ENCODE measurements around the gene CHRNA4. TPM values are rescaled to one million over a fixed set of nuclear protein-coding genes. Genes with fewer than 3 reads are reported as not detected.

The CHRNA4 gene
- total and polyA plus RNA-seq, 10 of the 15 experiments (the other 5 are each of a cell fraction or from before 2014, with no cell fraction given), result 0.04 to 0.41 (median 0.06) TPM; not detected in 5

DNA sequence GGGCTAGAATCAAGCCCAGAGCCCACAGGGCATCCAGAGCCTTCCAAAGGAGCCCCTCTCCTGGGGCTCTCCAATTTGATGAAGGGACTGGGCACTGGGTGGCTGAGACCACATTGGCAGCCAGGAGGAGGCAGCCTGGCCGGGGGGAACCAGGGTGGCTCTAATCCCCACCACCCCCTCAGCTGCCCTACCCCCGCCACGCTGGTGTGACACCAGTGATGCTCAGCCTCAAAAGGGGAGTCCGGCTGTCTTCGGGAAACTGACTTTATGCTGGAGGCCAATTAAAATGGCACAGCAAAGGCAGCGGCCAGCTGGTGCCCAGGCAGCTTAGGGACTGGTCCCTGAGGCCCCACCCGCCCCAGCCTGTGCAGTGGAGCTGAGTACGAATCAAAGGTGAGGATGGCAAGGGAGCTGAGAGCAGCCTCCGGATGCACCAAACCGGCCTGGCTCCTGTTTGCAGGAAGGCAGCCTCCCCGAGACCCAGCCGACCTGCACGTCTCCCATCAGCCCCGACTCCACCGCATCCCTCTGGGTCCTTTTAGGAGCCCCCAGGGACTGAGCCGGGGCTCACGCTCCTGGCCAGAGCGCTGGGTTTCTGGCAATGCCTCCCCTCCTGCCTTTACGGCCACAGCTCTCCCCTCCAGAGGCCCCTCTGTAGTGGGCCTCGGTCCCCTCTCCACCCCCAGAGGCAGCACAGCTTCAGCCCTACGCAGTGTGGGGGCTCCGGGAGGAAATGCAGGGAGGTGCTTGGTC lies 28.5 kb downstream of the CHRNA4 start:
- intact Hi-C loops (cut with micrococcal nuclease; ENCODE audit: unreplicated experiment), result no loop called here
- no peak for DNase-seq (ENCODE audit: low read depth, low spot score)
- SMC1A ChIA-PET (ENCODE audit: uncharacterized antibody, unreplicated experiment), result no interaction called here
- peaks cover 2% of the 10 kb centered on the region; the same call in 2 of the 3 replicates for H3K9me3 ChIP-seq (replicated peaks; ENCODE audit: control insufficient read depth, insufficient read depth, low read length)
- no peaks in the 10 kb centered on the region for H3K79me2 ChIP-seq (ENCODE audit: control insufficient read depth, insufficient read depth, low read length)
- H3K36me3 ChIP-seq (ENCODE audit: control insufficient read depth in 2 of 2, insufficient read depth in 2 of 2, low read length in 1 of 2), result no peaks in the 10 kb centered on the region
- H3K4me2 ChIP-seq (ENCODE audit: control insufficient read depth, insufficient read depth), result no peak overlapping the region
- no peaks in the 10 kb centered on the region for H3K27me3 ChIP-seq (replicated peaks in 1 of 2; ENCODE audit: control insufficient read depth in 2 of 2, insufficient read depth in 2 of 2, low read length in 1 of 2)
- POLR2A ChIA-PET, result no interaction called here
- H3K4me1 ChIP-seq (ENCODE audit: control insufficient read depth, insufficient read depth, low read length), result no peaks in the 10 kb centered on the region
- CTCF ChIA-PET, result no interaction called here
- H4K20me1 ChIP-seq (ENCODE audit: control insufficient read depth, insufficient read depth), result no peaks in the 10 kb centered on the region
- TF ChIP-seq, protein P1, sequence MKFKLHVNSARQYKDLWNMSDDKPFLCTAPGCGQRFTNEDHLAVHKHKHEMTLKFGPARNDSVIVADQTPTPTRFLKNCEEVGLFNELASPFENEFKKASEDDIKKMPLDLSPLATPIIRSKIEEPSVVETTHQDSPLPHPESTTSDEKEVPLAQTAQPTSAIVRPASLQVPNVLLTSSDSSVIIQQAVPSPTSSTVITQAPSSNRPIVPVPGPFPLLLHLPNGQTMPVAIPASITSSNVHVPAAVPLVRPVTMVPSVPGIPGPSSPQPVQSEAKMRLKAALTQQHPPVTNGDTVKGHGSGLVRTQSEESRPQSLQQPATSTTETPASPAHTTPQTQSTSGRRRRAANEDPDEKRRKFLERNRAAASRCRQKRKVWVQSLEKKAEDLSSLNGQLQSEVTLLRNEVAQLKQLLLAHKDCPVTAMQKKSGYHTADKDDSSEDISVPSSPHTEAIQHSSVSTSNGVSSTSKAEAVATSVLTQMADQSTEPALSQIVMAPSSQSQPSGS (IDR thresholded peaks at IDR 0.05; ENCODE audit: low read length), result no peak
- TF ChIP-seq, protein P2, sequence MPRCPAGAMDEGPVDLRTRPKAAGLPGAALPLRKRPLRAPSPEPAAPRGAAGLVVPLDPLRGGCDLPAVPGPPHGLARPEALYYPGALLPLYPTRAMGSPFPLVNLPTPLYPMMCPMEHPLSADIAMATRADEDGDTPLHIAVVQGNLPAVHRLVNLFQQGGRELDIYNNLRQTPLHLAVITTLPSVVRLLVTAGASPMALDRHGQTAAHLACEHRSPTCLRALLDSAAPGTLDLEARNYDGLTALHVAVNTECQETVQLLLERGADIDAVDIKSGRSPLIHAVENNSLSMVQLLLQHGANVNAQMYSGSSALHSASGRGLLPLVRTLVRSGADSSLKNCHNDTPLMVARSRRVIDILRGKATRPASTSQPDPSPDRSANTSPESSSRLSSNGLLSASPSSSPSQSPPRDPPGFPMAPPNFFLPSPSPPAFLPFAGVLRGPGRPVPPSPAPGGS (IDR thresholded peaks at IDR 0.05; ENCODE audit: borderline replicate concordance, insufficient read depth, low read depth, low read length, poor library complexity, severe bottlenecking), result no peak
- no TSS peak for BruUV-seq (replicated peaks)
- in situ Hi-C loops (cut with MboI), result no loop called here
- H2AFZ ChIP-seq (ENCODE audit: control insufficient read depth, low read depth, low read length), result no peak overlapping the region
- no peak for FAIRE-seq
- no peak overlapping the region for H3K4me3 ChIP-seq
- H3K27ac ChIP-seq (ENCODE audit: control insufficient read depth, insufficient read depth), result no peak overlapping the region
- no peak for ATAC-seq
- 70% methylated on average over 21 of the region's 22 CpGs for WGBS (ENCODE audit: insufficient coverage, insufficient replicate concordance, low lambda C conversion rate, missing lambda C conversion rate)
- RAD21 ChIA-PET (ENCODE audit: unreplicated experiment), result no interaction called here
- no peak overlapping the region for H3K9ac ChIP-seq (ENCODE audit: control insufficient read depth, insufficient read depth, low read length)
